Erythroblast (primary cell): ENCODE measurements around the gene HSD17B14.

Source experiments
- GATA1 ChIP-seq: IDR thresholded peaks from 2 replicates; pipeline ENCODE4 v1.6.1; 2011; ENCODE audit warnings: low read depth, mild to moderate bottlenecking, control low read depth, low read length, moderate library complexity
- POLR2A ChIP-seq: IDR thresholded peaks from 2 replicates; pipeline ENCODE4 v1.6.1; 2011; ENCODE audit warnings: mild to moderate bottlenecking, low read length

GRCh38 chr19:48874303-48875135 is 38.2 kb upstream of the HSD17B14 start:
- TF ChIP-seq POLR2A (no peak), GATA1 (no peak)
